Esophagus squamous epithelium (tissue), 4 donors: ENCODE measurements around the gene OPCML.

Source experiments
- CTCF ChIP-seq, 6 experiments: fragments of 450-650 bp in 4 of 6; fragments of 200-600 bp in 2 of 6; sonication (generic) in 2 of 6; IDR thresholded peaks; one replicate each; pipeline ENCODE4 v1.5.1; 2016 to 2019; ENCODE audit warnings: antibody characterized with exemption in 6 of 6, mild to moderate bottlenecking in 4 of 6, moderate library complexity in 4 of 6
- POLR2A ChIP-seq, 4 donors: fragments of 450-650 bp; IDR thresholded peaks; one replicate each; pipeline ENCODE4 v1.6.1; 2017; ENCODE audit warnings: antibody characterized with exemption in 4 of 4, mild to moderate bottlenecking in 4 of 4, moderate library complexity in 3 of 4

GRCh38 chr11:132563050-132563449, 969.3 kb downstream of the OPCML start:
- TF ChIP-seq CTCF (IDR thresholded peaks at IDR 0.05) (no peak), POLR2A (IDR thresholded peaks at IDR 0.05) (no peak)
